ENCODE results near the gene ZNF330.

The ZNF330 gene

GRCh38 chr4:141229408-141230101 lies 8.9 kb downstream of the ZNF330 start:
- FAIRE-seq, result no peak
- no peak for DNase-seq (ENCODE audit: low spot score)

GRCh38 chr4:141233673-141234072 lies 13.0 kb downstream of the ZNF330 start:
- no peak for FAIRE-seq
- DNase-seq (ENCODE audit: low spot score), result no peak

- FAIRE-seq (no peak), DNase-seq (ENCODE audit: low spot score) (no peak)
Measured at GRCh38 chr4:141238186-141238585, 17.5 kb downstream of the ZNF330 start.

GRCh38 chr4:141240259-141240658 lies 19.6 kb downstream of the ZNF330 start:
- DNase-seq (ENCODE audit: low spot score) (no peak), FAIRE-seq (no peak)

- FAIRE-seq, result no peak
- DNase-seq (ENCODE audit: low spot score), result no peak
Measured at GRCh38 chr4:141240671-141241070, 20.0 kb downstream of the ZNF330 start.

- FAIRE-seq, result no peak
- DNase-seq (ENCODE audit: low spot score), result no peak
Measured at GRCh38 chr4:141241986-141242385, 21.3 kb downstream of the ZNF330 start.

- FAIRE-seq (no peak), DNase-seq (ENCODE audit: low spot score) (no peak)
Measured at GRCh38 chr4:141244419-141244818, 23.7 kb downstream of the ZNF330 start.

- FAIRE-seq (no peak), DNase-seq (ENCODE audit: low spot score) (peak; percentile 20)
Measured at GRCh38 chr4:141246243-141246642, 25.5 kb downstream of the ZNF330 start.

- FAIRE-seq (no peak), DNase-seq (ENCODE audit: low spot score) (no peak)
Measured at GRCh38 chr4:141246683-141247429, 26.2 kb downstream of the ZNF330 start.

- DNase-seq (ENCODE audit: low spot score) (no peak), FAIRE-seq (no peak)
Measured at GRCh38 chr4:141247430-141247780, 26.7 kb downstream of the ZNF330 start.

- DNase-seq (ENCODE audit: low spot score), result no peak
- no peak for FAIRE-seq
Measured at GRCh38 chr4:141248029-141248428, 27.3 kb downstream of the ZNF330 start.

- DNase-seq (ENCODE audit: low spot score) (no peak), FAIRE-seq (no peak)
Measured at GRCh38 chr4:141248486-141248885, 27.8 kb downstream of the ZNF330 start.

- FAIRE-seq (no peak), DNase-seq (ENCODE audit: low spot score) (no peak)
Measured at GRCh38 chr4:141254326-141254725, 33.6 kb downstream of the ZNF330 start.

GRCh38 chr4:141255016-141255415 lies 34.3 kb downstream of the ZNF330 start:
- FAIRE-seq (no peak), DNase-seq (ENCODE audit: low spot score) (no peak)

- FAIRE-seq, result no peak
- no peak for DNase-seq (ENCODE audit: low spot score)
Measured at GRCh38 chr4:141258558-141258957, 37.9 kb downstream of the ZNF330 start.

- no peak for DNase-seq (ENCODE audit: low spot score)
- FAIRE-seq, result no peak
Measured at GRCh38 chr4:141275834-141276233, 55.1 kb downstream of the ZNF330 start.

- DNase-seq (ENCODE audit: low spot score), result no peak
- no peak for FAIRE-seq
Measured at GRCh38 chr4:141283152-141283551, 62.5 kb downstream of the ZNF330 start.

- FAIRE-seq (no peak), DNase-seq (ENCODE audit: low spot score) (no peak)
Measured at GRCh38 chr4:141283563-141283962, 62.9 kb downstream of the ZNF330 start.
